ENCODE data around the gene MBTD1. TPM values are rescaled to one million over a fixed set of nuclear protein-coding genes. Genes with fewer than 3 reads are reported as not detected.
A peak's percentile ranks its signal among the peaks of the same experiment; 100 is the strongest.

The MBTD1 gene
- total and polyA plus RNA-seq, 9 of the 15 experiments (the other 6 are each of a cell fraction or from before 2014, with no cell fraction given) = 2.1 to 26.3 (median 13.3) TPM

GRCh38 chr17:51257150-51258081 lies 2.4 kb downstream of the MBTD1 start (continued):
- TF ChIP-seq ATF3 (IDR thresholded peaks at IDR 0.05) (peak; percentile 66), ATF3 (CRISPR knock-in tag; conservative IDR thresholded peaks at IDR 0.05) (no peak), ZNF277 (CRISPR knock-in tag; IDR thresholded peaks at IDR 0.05; ENCODE audit: borderline replicate concordance) (no peak), NFXL1 (CRISPR knock-in tag; IDR thresholded peaks at IDR 0.05) (no peak), MTA3 (IDR thresholded peaks at IDR 0.05; ENCODE audit: borderline replicate concordance) (no peak), NUFIP1 (IDR thresholded peaks at IDR 0.05; ENCODE audit: partially characterized antibody) (no peak)

- peaks cover 74% of the 10 kb centered on the region; the same call in 2 of the 3 replicates for H3K36me3 ChIP-seq (ENCODE audit: control insufficient read depth, insufficient read depth, low read length)
- CTCF ChIA-PET (ENCODE audit: low intra/inter-chr PET ratio) = no interaction called here
- POLR2A ChIA-PET = interaction anchor here (0.6 to 1.3 kb wide), 4 partner anchors 9 to 185 kb away, joined by 3 to 4 read pairs (median 4); no protein-coding TSS in a partner anchor
- no peak for ATAC-seq
- FAIRE-seq = no peak
- no peak overlapping the region for H3K27ac ChIP-seq (ENCODE audit: extremely low read depth, low read depth, low read length)
- peaks cover 8 to 13% of the 10 kb centered on the region in 2 experiments; a peak in 3 of 5 replicates for H3K4me1 ChIP-seq (replicated peaks in 1 of 2; ENCODE audit: control insufficient read depth in 2 of 2, insufficient read depth in 2 of 2, low read length in 2 of 2)
- H3K4me2 ChIP-seq (ENCODE audit: insufficient read depth, low read length) = no peak overlapping the region
- H3K79me2 ChIP-seq (ENCODE audit: control insufficient read depth, insufficient read depth, low read length) = peaks cover 90% of the 10 kb centered on the region
- in situ Hi-C loops (cut with MboI) (no loop called here), intact Hi-C loops (cut with micrococcal nuclease) (no loop called here)
- H2AFZ ChIP-seq (ENCODE audit: low read depth, low read length) = no peak overlapping the region
- H3K9me3 ChIP-seq (replicated peaks; ENCODE audit: control insufficient read depth, insufficient read depth, low read depth, low read length) = no peaks in the 10 kb centered on the region
- DNase-seq (ENCODE audit: extremely low read depth in 1 of 4, low spot score in 3 of 4) = no peak
- H4K20me1 ChIP-seq (replicated peaks; ENCODE audit: control insufficient read depth, insufficient read depth, low read length) = peaks cover 8% of the 10 kb centered on the region
- no TSS peak for BruUV-seq (replicated peaks)
- no peaks in the 10 kb centered on the region for H3K9me1 ChIP-seq (ENCODE audit: control insufficient read depth, insufficient read depth, low read length)
- H3K4me3 ChIP-seq = no peak overlapping the region
- WGBS (ENCODE audit: insufficient coverage, low coverage, missing lambda C conversion rate) = 92% methylated on average over 3 of the region's 3 CpGs
- H3K27me3 ChIP-seq (ENCODE audit: control insufficient read depth in 2 of 2, insufficient read depth in 2 of 2, low read length in 2 of 2) = no peaks in the 10 kb centered on the region
- no peak overlapping the region for H3K9ac ChIP-seq (ENCODE audit: insufficient read depth in 1 of 2, low read depth in 2 of 2, low read length in 2 of 2)
- no peak for TF ChIP-seq RBFOX2 (IDR thresholded peaks at IDR 0.05; ENCODE audit: low read depth, low read length)
- no peak for TF ChIP-seq TFE3 (CRISPR knock-in tag; IDR thresholded peaks at IDR 0.05)
- no peak for TF ChIP-seq RFX7 (CRISPR knock-in tag; IDR thresholded peaks at IDR 0.05)
- TF ChIP-seq ZNF75A (CRISPR knock-in tag; IDR thresholded peaks at IDR 0.05) = no peak
- no peak for TF ChIP-seq TRIM24 (IDR thresholded peaks at IDR 0.05)
- TF ChIP-seq TRIM28 (IDR thresholded peaks at IDR 0.05) = no peak
- no peak for TF ChIP-seq ZNF3 (CRISPR knock-in tag; IDR thresholded peaks at IDR 0.05)
- TF ChIP-seq TCF15 (CRISPR knock-in tag; IDR thresholded peaks at IDR 0.05) = no peak
- TF ChIP-seq ZNF280A (IDR thresholded peaks at IDR 0.05; ENCODE audit: low read depth, partially characterized antibody) = no peak
These were observed 3.7 kb downstream of the MBTD1 start for GRCh38 chr17:51256101-51256500.
